ENCODE data around the gene SLC35E3. TPM values are rescaled to one million over a fixed set of nuclear protein-coding genes. Genes with fewer than 3 reads are reported as not detected.

The SLC35E3 gene
- total RNA-seq, 1 donor from 2014 or later = 12.2 TPM

- ATAC-seq (no peak), DNase-seq (no peak)
- Histone ChIP-seq H3K4me1 (peaks cover 15% of the 10 kb centered on the region), H3K36me3 (no peaks in the 10 kb centered on the region), H3K27ac (no peak overlapping the region), H3K9me3 (no peaks in the 10 kb centered on the region), H3K27me3 (no peaks in the 10 kb centered on the region), H3K4me3 (no peak overlapping the region)
- intact Hi-C loops (cut with DNase I) = no loop called here
- TF ChIP-seq, protein P1, sequence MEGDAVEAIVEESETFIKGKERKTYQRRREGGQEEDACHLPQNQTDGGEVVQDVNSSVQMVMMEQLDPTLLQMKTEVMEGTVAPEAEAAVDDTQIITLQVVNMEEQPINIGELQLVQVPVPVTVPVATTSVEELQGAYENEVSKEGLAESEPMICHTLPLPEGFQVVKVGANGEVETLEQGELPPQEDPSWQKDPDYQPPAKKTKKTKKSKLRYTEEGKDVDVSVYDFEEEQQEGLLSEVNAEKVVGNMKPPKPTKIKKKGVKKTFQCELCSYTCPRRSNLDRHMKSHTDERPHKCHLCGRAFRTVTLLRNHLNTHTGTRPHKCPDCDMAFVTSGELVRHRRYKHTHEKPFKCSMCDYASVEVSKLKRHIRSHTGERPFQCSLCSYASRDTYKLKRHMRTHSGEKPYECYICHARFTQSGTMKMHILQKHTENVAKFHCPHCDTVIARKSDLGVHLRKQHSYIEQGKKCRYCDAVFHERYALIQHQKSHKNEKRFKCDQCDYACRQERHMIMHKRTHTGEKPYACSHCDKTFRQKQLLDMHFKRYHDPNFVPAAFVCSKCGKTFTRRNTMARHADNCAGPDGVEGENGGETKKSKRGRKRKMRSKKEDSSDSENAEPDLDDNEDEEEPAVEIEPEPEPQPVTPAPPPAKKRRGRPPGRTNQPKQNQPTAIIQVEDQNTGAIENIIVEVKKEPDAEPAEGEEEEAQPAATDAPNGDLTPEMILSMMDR (IDR thresholded peaks at IDR 0.05) = no peak
Measured at GRCh38 chr12:68789144-68789878, 43.3 kb downstream of the SLC35E3 start.

- H3K27me3 ChIP-seq = no peaks in the 10 kb centered on the region
- intact Hi-C loops (cut with DNase I) = no loop called here
- DNase-seq = no peak
- no peak overlapping the region for H3K4me3 ChIP-seq
- H3K27ac ChIP-seq = no peak overlapping the region
- no peaks in the 10 kb centered on the region for H3K36me3 ChIP-seq
- ATAC-seq = no peak
- TF ChIP-seq, protein P1 (IDR thresholded peaks at IDR 0.05) = no peak
- H3K9me3 ChIP-seq = no peaks in the 10 kb centered on the region
- peaks cover 15% of the 10 kb centered on the region for H3K4me1 ChIP-seq
Measured at GRCh38 chr12:68790081-68790951, 44.3 kb downstream of the SLC35E3 start.

DNA sequence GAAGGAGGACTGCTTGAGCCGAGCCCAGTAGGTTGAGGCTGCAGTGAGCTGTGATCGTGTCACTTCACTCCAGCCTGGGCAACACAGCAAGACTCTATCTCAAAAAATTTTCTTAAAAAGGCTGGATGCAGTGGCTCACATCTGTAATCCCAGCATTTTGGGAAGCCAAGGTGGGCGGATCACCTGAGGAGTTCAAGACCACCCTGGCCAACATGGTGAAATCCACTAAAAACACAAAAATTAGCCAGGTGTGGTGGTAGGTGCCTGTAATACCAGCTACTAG is 44.9 kb downstream of the SLC35E3 start:
- H3K27ac ChIP-seq = no peak overlapping the region
- no peaks in the 10 kb centered on the region for H3K36me3 ChIP-seq
- H3K4me1 ChIP-seq = peaks cover 12% of the 10 kb centered on the region
- H3K4me3 ChIP-seq = no peak overlapping the region
- intact Hi-C loops (cut with DNase I) = no loop called here
- no peaks in the 10 kb centered on the region for H3K9me3 ChIP-seq
- DNase-seq (no peak), ATAC-seq (no peak)
- H3K27me3 ChIP-seq = no peaks in the 10 kb centered on the region
- TF ChIP-seq, protein P1 (IDR thresholded peaks at IDR 0.05) = no peak

DNA sequence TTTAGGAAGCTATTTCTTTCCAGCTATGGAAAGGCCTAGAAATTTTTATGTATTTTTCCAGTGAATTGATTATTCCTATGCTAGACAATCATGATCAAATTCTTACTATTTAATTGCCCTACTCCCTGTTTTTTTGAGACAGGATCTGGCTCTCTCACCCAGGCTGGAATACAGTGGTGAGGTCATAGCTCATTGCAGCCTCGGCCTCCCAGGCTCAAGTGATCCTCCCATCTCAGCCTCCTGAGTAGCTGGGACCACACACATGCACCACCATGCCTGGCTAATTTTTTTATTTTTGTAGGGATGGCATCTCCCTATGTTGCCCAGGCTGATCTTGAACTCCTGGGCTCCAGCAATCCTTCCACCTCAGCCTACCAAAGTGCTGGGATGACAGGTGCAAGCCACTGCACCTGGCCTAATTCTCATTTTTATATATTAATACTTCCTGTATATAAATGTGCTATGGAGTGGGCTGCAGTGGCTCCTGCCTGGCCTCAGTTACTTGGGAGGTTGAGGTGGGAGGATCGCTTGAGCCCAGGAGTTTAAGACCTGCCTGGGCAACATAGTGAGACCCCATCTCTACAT is 46.0 kb downstream of the SLC35E3 start:
- Histone ChIP-seq H3K4me1 (peaks cover under 1% of the 10 kb centered on the region), H3K36me3 (no peaks in the 10 kb centered on the region), H3K27ac (no peak overlapping the region), H3K9me3 (no peaks in the 10 kb centered on the region), H3K4me3 (no peak overlapping the region), H3K27me3 (no peaks in the 10 kb centered on the region)
- intact Hi-C loops (cut with DNase I) = no loop called here
- DNase-seq (no peak), ATAC-seq (no peak)
- TF ChIP-seq, protein P1 (IDR thresholded peaks at IDR 0.05) = no peak

- DNase-seq (no peak), ATAC-seq (peak; percentile 94)
- Histone ChIP-seq H3K9me3 (no peaks in the 10 kb centered on the region), H3K27ac (no peak overlapping the region), H3K36me3 (no peaks in the 10 kb centered on the region), H3K4me3 (no peak overlapping the region), H3K4me1 (no peaks in the 10 kb centered on the region), H3K27me3 (no peaks in the 10 kb centered on the region)
- intact Hi-C loops (cut with DNase I) = no loop called here
- TF ChIP-seq, protein P1 (IDR thresholded peaks at IDR 0.05) = no peak
Measured at GRCh38 chr12:68792952-68793351, 47.0 kb downstream of the SLC35E3 start.
